ELR (cell line): ENCODE data around the gene EPS15.
"Not testable (repeated sequence)": the region's sequence is repeated elsewhere in the genome, so short reads cannot be mapped to it uniquely, and the experiment has no call there.

Experiments used
- DNase-seq: peaks from one replicate; pipeline ENCODE4 v3.0.0-alpha.2; 2015; ENCODE audit warnings: low read depth

EPS15 gene

DNA sequence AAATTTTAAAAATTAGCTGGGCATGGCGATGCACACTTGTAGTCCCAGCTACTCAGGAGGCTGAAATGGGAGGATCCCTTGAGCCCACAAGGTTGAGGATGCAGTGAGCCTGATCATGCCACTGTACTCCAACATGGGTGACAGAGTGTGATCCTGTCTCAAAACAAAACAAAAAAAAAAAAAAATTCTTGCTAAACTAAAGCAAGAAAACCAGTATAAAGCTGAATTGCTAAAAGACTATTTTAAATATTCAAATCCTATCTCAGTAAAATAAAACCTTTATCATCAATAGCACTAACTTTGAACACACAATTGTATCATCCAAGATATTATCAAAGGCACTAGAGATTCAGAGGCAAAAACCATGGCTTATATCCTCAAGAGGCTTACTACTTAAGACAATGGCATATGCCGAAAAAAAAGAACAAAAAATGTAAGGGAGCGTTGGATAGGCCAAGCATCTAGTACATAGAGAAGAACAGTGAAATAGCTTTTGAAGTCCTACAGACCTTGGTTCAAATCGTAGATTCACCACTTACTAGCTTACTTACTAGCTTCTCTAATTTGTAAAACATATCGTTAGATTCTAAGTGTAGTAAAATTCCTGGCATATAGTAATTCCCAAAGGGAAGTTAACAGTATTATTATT, 3.6 kb downstream of the EPS15 start:
- no peak for DNase-seq

DNA sequence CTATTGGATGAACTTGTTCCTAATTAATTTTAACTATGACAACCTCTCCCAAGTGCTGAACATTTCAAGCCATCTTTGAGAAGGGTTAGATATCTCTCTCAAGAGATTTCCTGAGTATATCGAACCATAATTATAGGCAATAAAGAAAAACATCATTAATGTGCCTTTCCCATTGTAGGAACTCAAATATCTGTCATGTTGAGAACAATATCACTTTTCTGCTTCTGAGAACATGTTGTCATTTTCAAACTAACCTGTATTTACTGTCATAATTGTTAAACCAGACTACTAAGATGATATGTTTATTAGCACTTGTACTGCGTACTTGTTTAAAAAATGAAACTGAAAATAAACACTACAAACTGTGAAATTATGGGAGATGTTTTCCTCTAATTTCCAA, 4.3 kb downstream of the EPS15 start:
- no peak for DNase-seq

DNA sequence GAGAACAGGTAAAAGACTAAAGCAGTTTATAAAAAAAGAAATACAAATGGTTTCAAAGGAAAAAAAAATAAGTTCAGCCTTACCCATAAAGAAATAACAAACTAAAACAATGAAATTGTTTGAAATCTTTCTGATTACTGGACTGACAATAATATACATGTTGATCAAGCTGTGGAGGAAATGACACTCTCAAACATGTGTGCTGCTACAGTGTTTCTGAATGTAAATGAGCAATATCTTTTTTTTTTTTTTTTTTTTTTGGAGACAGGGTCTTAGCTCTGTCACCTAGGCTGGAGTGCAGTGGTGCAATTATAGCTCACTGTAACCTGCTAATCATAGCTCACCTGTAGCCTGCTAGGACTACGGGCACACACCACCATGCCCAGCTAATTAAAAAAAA, 6.5 kb downstream of the EPS15 start:
- no peak for DNase-seq

DNA sequence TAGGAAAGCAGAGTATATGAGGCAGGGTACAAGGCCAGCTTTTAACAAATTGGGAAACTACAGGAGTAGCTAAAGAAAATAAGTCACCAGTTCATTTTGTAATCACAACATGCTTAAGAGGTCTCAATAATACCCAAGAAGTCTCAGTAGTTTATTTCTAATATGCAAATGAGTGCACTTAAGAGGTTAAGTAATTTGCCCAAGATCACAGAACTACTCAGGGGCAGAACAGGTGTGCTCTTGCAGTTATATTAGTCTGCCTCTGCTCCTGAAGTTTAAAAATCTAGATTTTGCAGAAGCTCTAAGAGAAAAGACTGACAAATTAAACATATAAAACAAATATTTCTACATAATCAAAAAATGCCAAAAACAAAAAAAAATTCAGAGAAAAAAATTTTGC, 6.9 kb downstream of the EPS15 start:
- DNase-seq, result no peak

DNA sequence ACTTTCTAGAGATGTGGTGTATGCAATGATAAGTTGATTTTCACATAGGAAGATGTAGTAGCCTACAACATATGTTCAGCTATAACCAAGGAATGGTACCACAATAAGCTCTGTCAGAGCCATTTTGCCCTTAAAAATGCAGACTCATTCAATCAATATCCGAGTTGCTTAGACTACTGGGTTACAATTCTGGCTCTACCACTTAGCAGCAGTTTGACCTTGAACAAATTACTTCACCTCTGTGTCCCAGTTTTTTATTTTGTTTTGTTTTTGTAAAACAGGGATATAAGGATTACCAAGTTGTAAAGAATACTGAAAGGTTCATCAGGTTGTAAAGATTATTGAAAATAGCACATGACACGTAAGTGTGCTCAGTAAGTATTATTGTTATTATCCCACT, 9.3 kb downstream of the EPS15 start:
- no peak for DNase-seq

DNA sequence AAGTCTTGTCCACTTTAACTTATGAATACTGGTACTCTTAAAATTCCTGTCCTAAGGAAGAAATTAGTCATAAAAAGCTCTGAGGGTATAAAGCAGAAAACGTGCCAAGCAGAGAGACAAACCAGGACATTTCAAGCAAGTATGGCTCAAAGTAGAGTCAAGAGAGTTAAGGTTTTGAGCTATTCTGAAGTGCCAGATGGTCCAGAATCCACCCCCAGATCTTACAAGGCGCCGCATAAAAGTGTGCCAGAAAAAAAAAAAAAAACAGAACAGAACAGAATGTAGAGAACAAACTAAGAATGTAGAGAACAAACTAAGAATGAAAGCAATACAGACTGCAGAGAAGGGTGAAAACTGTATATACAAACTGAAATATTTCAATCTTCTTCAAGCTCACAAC, 12.5 kb downstream of the EPS15 start:
- DNase-seq, result peak; percentile 24

DNA sequence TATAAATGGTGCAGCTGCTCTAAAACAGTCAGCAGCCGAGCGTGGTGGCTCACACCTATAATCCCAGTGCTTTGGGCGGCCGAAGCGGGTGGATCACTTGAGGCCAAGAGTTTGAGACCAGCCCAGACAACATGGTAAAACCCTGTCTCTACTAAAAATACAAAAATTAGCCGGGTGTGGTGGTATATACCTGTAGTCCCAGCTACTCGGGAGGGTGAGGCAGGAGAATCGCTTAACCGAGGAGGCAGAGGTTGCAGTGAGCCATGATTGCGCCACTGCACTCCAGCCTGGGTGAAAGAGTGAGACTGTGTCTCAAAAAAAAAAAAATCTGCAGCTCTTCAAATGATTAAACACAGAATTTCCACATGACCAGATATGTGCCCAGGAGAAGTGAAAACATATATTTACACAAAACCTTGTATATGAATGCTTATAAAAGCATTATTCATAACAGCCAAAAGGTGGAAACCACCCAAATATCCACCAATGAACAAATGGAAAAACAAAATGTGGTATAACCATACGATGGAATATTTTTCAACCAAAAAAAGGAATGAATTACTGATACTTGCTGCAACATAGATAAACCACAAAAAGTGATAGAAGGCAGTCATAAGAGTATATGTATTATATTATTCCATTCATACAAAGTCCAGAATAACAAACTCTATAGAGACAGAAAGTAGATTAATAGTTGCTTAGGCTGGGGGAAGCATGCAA, 14.1 kb downstream of the EPS15 start:
- DNase-seq, result no peak

DNA sequence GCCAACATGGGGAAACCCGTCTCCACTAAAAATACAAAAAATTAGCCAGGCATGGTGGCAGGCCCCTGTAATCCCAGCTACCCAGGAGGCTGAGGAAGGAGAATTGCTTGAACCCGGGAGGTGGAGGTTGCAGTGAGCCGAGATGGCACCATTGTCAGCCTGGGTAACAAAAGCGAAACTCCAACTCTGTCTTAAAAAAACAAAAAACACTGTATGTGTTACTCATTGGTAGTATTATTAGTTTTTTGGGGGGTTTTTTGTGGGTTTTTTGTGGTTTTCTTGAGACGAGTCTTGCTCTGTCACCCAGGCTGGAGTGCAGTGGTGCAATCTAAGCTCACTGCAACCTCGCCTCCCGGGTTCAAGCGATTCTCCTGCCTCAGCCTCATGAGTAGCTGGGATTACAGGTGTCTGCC, 17.8 kb downstream of the EPS15 start:
- DNase-seq, result not testable (repeated sequence)

DNA sequence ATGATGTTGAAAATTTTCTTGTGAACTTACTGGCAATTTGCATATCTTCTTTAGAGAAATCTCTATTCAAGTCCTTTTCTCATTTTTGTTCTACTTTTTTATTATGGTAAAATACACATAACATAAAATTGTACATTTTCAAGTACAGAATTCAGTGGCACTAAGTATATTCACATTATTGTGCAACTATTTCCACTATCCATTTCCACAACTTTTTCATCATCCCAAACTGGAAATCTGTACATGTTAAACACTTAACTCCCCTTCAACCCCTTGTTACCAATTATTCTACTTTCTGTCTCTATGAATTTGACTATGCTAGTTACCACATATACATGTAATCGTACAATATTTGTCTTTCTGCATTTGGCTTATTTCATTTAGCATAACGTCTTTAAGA, 19.4 kb downstream of the EPS15 start:
- DNase-seq, result no peak

DNA sequence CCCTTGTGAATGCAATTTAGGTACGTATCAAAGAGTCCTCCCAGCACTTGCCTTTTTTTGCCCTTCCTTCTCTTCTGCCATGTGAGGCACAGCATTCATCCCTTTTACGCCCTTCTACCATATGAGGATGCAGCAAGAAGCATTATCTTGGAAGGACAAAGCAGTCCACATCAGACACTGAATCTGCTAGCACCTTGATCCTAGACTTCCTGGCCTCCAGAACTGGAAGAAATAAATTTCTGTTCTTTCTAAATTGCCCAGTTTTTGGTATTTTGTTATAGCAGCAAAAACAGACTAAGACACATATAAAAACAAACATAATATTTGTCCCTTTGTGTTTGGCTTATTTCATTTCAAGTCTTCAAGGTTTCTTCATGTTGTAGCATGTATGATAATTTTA, 20.1 kb downstream of the EPS15 start:
- no peak for DNase-seq

DNA sequence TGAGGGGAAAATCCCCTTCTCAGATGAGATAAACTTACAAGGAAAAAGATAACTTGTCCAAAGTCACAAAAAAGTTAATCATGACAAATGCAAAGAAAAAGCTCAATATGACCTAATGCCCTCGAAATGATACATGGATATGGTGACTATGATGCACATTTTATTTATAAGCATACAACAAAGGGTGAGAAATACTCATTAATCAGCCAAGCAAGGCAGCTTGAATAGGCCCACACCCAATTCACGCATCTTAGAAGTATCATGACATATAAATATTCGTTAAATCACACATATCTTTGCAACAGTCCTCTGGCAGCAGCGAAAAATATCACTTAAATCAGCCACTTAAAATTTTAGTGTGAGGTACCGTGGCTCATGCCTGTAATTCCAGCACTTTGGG, 21.7 kb downstream of the EPS15 start:
- no peak for DNase-seq

DNA sequence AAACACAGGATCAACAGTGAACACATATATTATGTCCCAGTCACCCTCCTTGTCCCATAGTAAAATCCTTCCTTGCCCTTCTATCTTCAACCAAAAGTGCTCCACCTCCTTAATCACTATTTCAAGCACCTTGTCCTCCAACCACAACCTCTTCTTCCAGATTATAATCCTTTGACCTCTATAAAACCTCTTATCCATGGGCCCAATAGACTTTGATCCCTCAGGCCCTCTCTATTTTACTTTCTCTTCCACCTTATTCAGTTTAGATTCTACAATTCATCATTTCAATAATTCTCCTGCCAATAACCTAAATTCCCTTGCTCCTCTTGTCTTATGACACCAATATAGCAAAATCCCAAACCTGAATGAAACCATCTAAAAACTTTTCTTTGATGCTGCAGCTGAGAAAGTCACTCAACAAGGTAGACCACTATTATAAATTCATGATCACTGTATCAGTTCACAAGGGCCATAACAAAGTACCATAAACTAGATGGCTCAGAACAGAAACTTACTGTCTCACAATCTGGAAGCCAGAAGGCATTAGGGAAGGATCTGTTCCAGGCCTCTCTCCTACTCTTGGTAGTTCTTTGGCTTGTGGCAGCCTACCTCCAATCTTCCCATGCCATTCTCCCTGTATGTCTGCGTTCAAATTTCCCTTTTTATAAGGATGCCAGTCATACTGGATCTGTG, 24.8 kb downstream of the EPS15 start:
- DNase-seq, result no peak

DNA sequence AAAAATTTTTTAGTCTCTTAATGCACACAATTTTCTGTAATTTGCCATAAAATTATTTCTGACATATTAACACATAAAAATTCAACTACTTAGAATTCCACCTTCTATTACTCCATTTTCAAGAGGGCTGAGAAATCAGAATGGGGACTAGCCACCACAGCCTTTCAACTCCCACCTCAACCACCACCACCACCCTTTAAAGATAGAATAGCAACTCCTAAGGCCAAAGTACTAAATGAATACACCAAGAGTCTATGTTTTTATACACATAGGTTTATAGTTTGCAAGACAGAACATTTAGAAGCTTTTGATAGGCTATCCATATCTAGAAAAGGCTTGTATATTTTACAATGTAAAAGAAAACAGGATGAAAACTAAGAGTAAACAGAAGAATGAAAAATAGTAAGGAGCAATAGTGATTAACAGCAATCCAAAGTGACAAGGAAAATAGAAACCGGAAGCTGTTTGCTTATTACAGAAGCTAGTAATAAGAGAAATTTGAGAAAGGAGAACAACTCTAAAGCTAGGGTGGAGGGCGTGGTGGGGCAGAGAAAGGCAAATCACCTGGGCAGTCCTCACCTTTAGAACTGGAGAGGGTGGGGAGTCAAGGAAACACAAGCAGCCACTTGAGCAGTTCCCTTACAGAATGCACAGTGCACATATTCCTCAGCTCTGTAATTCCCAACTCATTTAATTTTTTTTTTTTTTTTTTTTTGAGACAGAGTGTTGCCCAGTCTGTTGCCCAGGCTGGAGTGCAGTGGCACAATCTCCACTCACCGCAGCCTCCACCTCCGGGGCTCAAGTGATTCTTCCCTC, 27.7 kb downstream of the EPS15 start:
- DNase-seq, result no peak

DNA sequence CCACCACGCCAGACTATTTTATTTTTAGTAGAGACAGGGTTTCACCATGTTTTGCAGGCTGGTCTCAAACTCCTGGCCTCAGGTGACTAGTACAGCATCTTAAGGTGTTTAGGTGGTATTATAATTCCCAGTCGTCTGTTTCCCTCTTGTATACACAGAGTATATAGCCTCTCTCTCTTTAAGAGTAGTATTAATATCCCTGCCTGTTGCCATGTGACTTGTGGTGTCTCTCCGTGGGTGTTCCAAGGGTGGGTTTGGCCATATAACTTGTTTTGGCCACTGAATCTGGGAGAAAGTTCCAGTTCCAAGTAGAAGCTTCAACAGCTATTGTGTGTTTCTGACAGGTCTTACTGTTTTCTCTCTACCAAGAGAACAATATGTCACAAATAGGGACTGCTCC, 29.6 kb downstream of the EPS15 start:
- DNase-seq, result no peak

DNA sequence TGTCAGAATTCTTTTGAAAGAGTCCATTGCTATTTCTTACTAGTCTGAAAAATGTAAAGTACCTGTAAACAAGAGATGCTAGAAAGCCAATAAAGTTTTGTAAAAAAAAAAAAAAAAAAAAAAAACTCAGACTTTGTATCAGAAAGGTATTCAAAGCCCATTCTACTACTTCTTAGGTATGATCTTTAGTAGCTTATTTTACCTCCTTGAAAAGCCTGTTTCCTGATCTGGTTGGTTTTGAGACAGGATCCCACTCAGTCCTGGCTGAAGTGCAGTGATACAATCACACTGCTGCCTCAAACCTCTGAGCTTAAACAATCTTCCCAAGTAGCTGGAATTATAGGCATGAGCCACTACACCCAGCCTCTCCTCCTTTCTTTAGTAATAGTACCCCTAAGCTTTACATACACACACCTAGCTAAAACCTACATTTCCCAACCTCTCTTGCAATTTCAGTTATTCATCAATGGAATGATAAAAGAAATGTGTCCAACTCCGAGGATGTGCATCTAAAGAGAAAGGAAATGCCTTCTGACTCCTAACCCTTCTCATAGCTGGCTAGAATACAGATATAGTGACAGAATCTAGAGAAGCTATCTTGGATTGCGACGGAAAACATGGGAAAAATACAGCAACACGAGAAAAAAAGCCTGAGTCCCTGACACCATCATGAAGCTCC, 30.6 kb downstream of the EPS15 start:
- no peak for DNase-seq

DNA sequence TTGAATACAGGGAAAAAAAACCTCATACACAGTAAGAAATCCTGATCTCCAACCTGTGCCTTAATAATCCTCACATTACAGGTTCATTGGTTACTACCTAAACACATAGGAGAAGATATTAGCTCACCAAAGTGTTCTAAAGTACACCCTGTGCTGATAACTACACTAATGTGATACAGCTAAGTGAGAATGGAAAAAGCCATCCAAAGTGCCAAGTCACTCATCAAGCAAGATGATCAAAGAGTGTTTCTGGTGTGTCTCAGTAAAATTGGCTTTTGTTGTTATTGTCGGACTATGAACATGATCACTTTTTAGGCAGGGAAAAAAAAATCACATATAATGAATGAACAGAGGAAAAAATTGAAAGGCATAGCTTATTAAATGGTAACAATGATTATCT, 31.4 kb downstream of the EPS15 start:
- DNase-seq, result no peak

DNA sequence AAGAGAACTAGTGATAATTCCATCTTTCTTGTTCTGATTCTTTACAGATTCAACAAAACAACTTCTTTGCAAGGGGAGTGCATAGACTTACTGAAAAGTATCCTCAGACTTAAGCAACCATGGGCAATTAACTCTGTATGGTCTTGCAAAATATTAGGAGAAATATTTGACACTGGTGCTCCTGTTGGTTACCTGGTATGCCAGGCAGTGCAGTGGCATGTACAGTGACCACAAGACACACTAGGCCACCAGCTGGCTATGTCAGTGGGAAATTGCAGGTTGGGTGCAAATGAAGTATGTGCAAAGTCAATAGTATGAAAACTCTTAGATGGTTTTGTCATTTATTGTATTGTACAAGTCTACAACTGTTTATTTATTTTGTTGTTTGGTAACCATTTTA, 34.5 kb downstream of the EPS15 start:
- no peak for DNase-seq

DNA sequence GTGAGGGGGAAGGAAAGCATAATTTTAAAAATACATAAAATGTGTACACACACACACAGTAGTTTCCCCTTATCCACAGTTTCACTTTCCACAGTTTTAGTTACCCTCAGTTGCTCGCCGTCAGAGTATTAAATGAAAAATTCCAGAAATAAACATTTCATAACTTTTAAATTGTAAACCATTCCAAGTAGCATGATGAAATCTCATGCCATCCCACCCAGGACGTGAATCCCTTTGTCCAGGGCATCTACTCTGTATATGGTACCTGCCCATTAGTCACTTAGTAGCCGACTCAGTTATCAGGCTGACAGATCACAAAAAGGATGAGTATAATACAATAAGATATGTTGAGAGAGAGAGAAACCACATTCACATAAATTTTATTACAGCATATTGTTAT, 36.2 kb downstream of the EPS15 start:
- DNase-seq, result peak; percentile 16

DNA sequence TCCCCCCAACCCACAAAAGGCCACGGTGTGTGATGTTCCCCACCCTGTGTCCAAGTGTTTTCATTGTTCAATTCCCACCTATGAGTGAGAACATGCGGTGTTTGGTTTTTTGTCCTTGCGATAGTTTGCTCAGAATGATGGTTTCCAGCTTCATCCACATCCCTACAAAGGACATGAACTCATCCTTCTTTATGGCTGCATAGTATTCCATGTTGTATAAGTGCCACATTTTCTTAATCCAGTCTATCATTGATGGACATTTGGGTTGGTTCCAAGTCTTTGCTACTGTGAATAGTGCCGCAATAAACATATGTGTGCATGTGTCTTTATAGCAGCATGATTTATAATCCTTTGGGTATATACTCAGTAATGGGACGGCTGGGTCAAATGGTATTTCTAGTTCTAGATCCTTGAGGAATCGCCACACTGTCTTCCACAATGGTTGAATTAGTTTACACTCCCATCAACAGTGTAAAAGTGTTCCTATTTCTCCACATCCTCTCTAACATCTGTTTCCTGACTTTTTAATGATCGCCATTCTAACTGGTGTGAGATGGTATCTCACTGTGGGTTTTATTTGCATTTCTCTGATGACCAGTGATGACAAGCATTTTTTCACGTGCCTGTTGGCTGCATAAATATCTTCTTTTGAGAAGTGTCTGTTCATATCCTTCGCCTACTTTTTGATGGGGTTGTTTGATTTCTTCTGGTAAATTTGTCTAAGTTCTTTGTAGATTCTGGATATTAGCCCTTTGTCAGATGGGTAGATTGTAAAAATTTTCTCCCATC, 44.0 kb downstream of the EPS15 start:
- not testable (repeated sequence) for DNase-seq

DNA sequence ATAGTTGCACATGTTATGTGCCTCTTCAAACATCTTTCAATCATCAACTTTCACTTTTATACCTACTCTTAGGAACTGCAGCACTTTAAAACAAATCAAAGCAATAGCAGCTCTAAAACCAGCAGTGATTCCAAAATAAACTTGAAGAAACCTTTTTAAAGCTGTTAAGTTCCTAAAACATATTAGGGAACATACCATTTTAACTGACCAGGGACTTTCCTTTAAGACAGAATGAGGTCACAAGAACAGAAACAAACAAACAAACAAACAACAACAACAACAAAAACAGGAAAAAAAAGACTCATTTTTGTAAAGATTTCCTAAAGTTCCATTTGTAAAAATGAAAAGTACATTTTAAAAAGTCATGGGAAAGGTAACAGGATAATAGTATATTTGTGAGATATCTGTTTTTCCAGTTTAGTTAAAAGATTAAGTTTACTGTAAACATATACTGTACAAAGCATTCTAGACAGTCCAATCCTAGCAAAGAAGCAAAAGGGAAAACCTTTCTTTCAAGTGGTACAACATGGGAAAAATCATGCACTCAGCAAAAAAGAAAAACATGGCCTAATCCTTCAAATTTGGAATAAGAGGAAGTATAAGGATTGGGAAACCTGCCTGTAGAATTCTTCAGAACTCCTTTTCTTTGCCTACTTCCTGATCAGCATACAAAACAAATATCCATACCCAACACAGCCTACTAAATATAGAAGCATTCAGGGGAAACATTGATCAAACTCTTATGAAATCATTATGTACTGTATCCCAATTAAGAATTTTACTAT, 45.5 kb downstream of the EPS15 start:
- DNase-seq, result no peak
